ENCODE data around the gene RPL7A. TPM values are rescaled to one million over a fixed set of nuclear protein-coding genes. Genes with fewer than 3 reads are reported as not detected.
A peak's percentile ranks its signal among the peaks of the same experiment; 100 is the strongest.

Gene RPL7A
- total and polyA plus RNA-seq, 2 of the 13 experiments (the other 11 are each of a cell fraction or from before 2014, with no cell fraction given) = 2,401 to 2,938 TPM

DNA sequence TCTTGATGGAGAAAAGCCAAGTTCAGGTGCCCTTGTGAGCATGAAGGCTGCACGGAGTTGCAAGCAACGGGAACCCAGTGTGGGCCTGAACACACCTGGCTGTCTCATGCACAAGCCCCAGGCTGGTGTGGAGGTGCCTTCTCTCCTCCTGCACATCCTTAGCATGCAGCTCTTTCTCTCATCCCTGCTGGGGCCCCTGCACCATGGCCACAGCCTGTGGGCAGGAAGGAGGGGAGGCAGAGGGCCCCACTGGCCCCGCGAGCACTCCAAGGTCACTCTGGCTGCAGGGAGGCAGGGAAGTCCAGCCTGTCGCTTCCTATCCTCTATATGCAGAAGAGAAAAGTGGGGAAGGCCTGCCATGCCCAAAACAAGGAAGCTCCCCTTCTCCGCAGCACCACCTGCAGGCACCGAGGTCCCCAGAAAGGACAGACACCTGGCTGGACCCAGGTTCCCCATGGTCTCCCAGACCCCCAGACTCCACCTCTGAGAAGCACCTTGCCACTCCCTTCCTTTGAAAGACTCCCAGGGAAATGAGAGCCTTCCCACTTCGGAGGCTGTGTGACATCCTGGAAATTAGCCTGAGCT is 46.8 kb downstream of the RPL7A start (continued):
- TF ChIP-seq HNF4G (IDR thresholded peaks at IDR 0.05; ENCODE audit: borderline replicate concordance, low read depth, low read length) = 0 out of 2 replicates have a peak, but pooled peaks have one; percentile 5
- TF ChIP-seq HNF4G (CRISPR knock-in tag; IDR thresholded peaks at IDR 0.05; ENCODE audit: borderline replicate concordance, low read depth) = no peak
- TF ChIP-seq GATAD1 (CRISPR knock-in tag; IDR thresholded peaks at IDR 0.05) = 0 out of 2 replicates have a peak, but pooled peaks have one; percentile 44
- TF ChIP-seq STAT5B (CRISPR knock-in tag; IDR thresholded peaks at IDR 0.05) = no peak
- TF ChIP-seq ASH2L (IDR thresholded peaks at IDR 0.05; ENCODE audit: insufficient read length, low read depth, low read length) = no peak
- TF ChIP-seq SALL1 (CRISPR knock-in tag; IDR thresholded peaks at IDR 0.05) = 0 out of 2 replicates have a peak, but pooled peaks have one; percentile 43
- TF ChIP-seq SIX4 (CRISPR knock-in tag; IDR thresholded peaks at IDR 0.05) = no peak
- no peak for TF ChIP-seq LCORL (IDR thresholded peaks at IDR 0.05)
- peak; percentile 72 for TF ChIP-seq LCORL (CRISPR knock-in tag; IDR thresholded peaks at IDR 0.05)
- TF ChIP-seq, protein P1, sequence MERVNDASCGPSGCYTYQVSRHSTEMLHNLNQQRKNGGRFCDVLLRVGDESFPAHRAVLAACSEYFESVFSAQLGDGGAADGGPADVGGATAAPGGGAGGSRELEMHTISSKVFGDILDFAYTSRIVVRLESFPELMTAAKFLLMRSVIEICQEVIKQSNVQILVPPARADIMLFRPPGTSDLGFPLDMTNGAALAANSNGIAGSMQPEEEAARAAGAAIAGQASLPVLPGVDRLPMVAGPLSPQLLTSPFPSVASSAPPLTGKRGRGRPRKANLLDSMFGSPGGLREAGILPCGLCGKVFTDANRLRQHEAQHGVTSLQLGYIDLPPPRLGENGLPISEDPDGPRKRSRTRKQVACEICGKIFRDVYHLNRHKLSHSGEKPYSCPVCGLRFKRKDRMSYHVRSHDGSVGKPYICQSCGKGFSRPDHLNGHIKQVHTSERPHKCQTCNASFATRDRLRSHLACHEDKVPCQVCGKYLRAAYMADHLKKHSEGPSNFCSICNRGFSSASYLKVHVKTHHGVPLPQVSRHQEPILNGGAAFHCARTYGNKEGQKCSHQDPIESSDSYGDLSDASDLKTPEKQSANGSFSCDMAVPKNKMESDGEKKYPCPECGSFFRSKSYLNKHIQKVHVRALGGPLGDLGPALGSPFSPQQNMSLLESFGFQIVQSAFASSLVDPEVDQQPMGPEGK (CRISPR knock-in tag; IDR thresholded peaks at IDR 0.05) = peak; percentile 83
- no peak for TF ChIP-seq BHLHE40 (IDR thresholded peaks at IDR 0.05; ENCODE audit: low read length)
- TF ChIP-seq MAZ (IDR thresholded peaks at IDR 0.05; ENCODE audit: borderline replicate concordance, low read depth, low read length) = no peak
- TF ChIP-seq MAZ (CRISPR knock-in tag; IDR thresholded peaks at IDR 0.05; ENCODE audit: low read depth) = peak; percentile 39; the same call in 1 of the 2 replicates
- TF ChIP-seq, protein P2, sequence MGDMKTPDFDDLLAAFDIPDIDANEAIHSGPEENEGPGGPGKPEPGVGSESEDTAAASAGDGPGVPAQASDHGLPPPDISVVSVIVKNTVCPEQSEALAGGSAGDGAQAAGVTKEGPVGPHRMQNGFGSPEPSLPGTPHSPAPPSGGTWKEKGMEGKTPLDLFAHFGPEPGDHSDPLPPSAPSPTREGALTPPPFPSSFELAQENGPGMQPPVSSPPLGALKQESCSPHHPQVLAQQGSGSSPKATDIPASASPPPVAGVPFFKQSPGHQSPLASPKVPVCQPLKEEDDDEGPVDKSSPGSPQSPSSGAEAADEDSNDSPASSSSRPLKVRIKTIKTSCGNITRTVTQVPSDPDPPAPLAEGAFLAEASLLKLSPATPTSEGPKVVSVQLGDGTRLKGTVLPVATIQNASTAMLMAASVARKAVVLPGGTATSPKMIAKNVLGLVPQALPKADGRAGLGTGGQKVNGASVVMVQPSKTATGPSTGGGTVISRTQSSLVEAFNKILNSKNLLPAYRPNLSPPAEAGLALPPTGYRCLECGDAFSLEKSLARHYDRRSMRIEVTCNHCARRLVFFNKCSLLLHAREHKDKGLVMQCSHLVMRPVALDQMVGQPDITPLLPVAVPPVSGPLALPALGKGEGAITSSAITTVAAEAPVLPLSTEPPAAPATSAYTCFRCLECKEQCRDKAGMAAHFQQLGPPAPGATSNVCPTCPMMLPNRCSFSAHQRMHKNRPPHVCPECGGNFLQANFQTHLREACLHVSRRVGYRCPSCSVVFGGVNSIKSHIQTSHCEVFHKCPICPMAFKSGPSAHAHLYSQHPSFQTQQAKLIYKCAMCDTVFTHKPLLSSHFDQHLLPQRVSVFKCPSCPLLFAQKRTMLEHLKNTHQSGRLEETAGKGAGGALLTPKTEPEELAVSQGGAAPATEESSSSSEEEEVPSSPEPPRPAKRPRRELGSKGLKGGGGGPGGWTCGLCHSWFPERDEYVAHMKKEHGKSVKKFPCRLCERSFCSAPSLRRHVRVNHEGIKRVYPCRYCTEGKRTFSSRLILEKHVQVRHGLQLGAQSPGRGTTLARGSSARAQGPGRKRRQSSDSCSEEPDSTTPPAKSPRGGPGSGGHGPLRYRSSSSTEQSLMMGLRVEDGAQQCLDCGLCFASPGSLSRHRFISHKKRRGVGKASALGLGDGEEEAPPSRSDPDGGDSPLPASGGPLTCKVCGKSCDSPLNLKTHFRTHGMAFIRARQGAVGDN (CRISPR knock-in tag; IDR thresholded peaks at IDR 0.05) = peak; percentile 74
- TF ChIP-seq, protein P3, sequence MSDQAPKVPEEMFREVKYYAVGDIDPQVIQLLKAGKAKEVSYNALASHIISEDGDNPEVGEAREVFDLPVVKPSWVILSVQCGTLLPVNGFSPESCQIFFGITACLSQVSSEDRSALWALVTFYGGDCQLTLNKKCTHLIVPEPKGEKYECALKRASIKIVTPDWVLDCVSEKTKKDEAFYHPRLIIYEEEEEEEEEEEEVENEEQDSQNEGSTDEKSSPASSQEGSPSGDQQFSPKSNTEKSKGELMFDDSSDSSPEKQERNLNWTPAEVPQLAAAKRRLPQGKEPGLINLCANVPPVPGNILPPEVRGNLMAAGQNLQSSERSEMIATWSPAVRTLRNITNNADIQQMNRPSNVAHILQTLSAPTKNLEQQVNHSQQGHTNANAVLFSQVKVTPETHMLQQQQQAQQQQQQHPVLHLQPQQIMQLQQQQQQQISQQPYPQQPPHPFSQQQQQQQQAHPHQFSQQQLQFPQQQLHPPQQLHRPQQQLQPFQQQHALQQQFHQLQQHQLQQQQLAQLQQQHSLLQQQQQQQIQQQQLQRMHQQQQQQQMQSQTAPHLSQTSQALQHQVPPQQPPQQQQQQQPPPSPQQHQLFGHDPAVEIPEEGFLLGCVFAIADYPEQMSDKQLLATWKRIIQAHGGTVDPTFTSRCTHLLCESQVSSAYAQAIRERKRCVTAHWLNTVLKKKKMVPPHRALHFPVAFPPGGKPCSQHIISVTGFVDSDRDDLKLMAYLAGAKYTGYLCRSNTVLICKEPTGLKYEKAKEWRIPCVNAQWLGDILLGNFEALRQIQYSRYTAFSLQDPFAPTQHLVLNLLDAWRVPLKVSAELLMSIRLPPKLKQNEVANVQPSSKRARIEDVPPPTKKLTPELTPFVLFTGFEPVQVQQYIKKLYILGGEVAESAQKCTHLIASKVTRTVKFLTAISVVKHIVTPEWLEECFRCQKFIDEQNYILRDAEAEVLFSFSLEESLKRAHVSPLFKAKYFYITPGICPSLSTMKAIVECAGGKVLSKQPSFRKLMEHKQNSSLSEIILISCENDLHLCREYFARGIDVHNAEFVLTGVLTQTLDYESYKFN (CRISPR knock-in tag; conservative IDR thresholded peaks at IDR 0.05) = peak; percentile 84
- 0 out of 2 replicates have a peak, but pooled peaks have one; percentile 47 for TF ChIP-seq MYC (CRISPR knock-in tag; IDR thresholded peaks at IDR 0.05; ENCODE audit: borderline replicate concordance)
- no peak for TF ChIP-seq DR1 (CRISPR knock-in tag; IDR thresholded peaks at IDR 0.05)
- peak; percentile 86; the same call in 1 of the 2 replicates for TF ChIP-seq ZNF768 (CRISPR knock-in tag; IDR thresholded peaks at IDR 0.05)
- no peak for TF ChIP-seq ZNF138 (CRISPR knock-in tag; IDR thresholded peaks at IDR 0.05; ENCODE audit: low read depth)
- TF ChIP-seq, protein P4, sequence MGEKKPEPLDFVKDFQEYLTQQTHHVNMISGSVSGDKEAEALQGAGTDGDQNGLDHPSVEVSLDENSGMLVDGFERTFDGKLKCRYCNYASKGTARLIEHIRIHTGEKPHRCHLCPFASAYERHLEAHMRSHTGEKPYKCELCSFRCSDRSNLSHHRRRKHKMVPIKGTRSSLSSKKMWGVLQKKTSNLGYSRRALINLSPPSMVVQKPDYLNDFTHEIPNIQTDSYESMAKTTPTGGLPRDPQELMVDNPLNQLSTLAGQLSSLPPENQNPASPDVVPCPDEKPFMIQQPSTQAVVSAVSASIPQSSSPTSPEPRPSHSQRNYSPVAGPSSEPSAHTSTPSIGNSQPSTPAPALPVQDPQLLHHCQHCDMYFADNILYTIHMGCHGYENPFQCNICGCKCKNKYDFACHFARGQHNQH (CRISPR knock-in tag; IDR thresholded peaks at IDR 0.05) = peak; percentile 36; the same call in 1 of the 2 replicates

Data from HepG2 (cell line).